HG03103 (cell line): ENCODE measurements around the gene TSN.

Experiments
- ATAC-seq: cut with Tn5 transposase; IDR thresholded peaks from one replicate; pipeline ENCODE4 v1.9.1; 2021; ENCODE audit warnings: low read depth; ENCODE audit not compliant: unreplicated experiment

TSN gene

DNA sequence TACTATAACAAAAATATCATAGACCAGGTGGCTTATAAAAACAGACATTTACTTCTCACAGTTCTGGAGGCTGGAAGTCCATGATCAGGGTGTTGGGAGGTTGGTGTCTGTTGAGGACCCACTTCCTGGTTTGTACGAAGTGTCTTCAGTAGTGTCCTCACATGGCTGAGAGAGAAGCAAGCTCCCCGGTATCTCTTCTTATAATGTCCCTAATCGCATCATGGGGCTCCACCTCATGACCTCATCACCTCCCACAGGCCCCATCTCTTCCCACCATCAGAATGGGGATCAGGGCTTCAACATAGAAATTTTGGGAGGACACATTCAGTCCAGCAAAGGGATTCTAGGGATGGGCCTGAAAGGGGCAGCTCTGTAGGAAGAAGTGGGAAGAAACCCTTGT, 14.0 kb upstream of the TSN start:
- ATAC-seq = no peak

DNA sequence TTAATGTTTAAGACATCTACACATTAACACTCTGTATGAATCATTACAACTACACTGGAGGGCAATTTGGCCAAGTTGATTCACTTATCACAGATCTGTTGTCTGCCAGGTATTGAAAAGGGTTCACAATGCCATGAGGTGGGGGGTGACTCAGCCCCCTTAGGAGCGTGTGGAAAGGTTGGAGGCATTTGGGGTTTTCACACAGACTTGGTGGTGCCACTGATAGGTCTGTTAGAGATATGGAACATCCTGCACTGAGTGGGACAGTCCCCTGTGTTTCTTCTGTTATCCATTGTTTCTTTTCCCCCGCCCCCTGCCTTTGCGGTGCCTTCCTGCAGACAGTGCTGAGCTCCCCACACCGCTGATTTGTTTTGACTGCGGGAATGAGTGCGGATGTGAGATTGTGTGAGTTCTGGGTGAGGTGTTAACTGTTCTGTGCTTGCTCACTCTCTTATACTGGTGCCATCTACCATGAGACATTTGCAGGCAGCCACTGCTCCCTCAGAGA, 9.3 kb upstream of the TSN start:
- no peak for ATAC-seq

- ATAC-seq = no peak
These were observed 7.2 kb upstream of the TSN start for GRCh38 chr2:121748202-121748601.

DNA sequence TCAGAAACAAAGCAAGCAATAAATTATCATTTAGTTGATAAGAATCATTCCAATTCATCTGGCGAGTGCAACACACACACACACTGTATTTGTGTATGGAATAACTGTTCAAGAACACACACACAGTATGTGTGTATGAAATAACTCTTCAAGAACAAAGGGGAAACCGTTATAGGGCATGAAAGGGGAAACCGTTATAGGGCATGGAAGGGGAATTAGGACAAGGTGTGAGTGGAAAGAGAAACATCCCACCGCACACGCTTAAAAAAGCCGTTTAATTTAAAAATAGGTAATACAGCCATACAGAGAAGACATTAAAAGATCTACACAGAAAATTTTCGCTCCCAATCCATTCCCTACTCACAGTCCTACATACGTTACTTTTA, 607 bp upstream of the TSN start:
- no peak for ATAC-seq

DNA sequence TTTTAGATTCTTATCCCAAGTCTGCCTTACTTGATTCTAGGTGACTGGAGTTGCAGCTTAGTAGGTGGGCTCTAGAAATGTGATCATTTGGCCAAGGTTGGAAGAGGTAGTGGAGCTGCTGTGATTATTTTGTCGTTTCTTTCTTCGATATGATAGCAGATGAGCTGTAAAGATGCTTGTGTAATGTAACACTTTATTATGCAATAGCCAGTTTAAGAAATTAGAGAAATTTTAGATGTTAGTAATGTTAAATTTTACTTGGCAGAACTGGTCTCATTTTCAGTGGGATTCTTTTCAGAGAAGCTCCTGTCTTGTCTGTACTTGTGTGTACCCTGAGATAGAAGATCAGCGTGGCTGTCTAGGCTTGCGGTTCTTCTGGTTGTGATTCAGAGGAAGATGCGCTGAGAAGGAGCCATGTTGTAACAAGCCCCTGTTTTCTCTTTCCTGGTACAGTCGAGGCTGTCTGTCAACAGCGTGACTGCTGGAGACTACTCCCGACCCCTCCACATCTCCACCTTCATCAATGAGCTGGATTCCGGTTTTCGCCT, 9.3 kb downstream of the TSN start:
- ATAC-seq = no peak

- ATAC-seq = no peak
These were observed 11.2 kb downstream of the TSN start for GRCh38 chr2:121766624-121767023.

- no peak for ATAC-seq
These were observed 12.8 kb downstream of the TSN start for GRCh38 chr2:121768143-121768755.

GRCh38 chr2:121771976-121772742, 16.7 kb downstream of the TSN start:
- ATAC-seq = no peak

GRCh38 chr2:121774235-121774634, 18.8 kb downstream of the TSN start:
- ATAC-seq = no peak

DNA sequence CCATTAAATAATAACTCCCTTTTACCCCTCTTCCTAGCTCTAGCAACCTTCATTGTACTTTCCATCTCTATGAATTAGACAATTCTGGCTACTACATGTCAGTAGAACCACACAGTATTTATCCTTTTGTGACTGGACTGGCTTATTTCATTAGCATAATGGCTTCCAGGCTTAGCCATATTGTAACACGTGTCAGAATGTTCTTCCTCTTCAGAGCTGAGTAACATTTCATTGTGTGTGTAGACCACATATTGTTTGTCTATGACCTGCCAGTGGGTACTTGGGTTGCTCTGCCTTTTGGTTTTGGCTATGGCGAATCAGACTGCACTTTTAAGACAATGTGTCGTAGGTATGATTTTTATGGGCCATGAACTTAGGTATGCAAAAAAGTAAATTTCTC, 20.9 kb downstream of the TSN start:
- ATAC-seq = no peak

GRCh38 chr2:121776885-121777698, 21.6 kb downstream of the TSN start:
- ATAC-seq = no peak

DNA sequence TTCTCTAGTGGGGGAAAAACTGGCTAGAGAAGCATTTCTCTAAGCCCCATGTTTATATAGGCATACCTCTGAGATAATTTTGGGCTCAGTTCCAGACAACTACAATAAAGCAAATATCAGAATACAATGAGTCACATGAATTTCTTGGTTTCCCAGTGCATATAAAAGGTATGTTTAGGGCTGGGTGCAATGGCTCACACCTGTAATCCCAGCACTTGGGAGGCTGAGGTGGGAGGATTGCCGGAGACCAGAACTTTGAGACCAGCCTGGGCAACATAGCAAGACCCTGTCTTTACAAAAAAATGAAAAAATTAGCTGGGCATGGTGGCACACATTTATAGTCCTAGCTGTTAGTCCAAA, 22.2 kb downstream of the TSN start:
- ATAC-seq = no peak

- no peak for ATAC-seq
These were observed 23.5 kb downstream of the TSN start for GRCh38 chr2:121778741-121779487.

DNA sequence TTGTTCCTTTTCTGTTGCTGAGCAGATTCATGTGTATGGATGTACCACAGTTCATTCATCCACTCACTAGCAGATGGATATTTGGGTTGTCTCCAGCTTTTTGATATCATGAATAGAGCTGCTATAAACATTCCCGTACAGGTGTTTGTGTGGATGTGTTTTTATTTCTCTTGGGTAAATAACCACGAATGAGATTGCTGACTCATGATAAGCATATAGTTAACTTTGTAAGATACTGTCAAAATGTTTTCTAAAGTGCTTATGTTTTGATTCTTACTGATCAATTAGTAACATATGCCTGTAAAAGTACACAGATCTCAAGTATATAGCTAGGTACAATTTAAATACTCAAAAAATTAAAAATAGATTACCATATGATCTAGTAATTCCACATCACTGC, 27.7 kb downstream of the TSN start:
- ATAC-seq = no peak

DNA sequence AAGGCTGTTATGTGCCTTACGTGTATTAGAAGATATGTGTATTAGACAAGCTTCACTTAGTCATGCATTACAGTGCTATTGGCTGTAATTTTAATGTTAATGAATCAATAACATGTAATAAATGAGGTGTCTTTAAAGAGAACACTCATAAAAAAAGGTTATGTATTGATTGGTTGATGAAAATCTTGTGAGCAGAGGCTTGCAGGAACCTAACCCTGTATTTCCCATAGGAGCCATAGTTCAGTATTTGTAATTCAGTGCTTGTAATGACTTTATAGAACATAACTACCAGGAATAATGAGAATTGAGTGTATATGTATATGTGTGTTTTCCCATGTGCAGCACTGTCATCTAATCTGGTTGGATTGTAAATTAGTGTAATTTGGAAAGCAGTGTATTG, 33.2 kb downstream of the TSN start:
- ATAC-seq = no peak

GRCh38 chr2:121790276-121790956, 35.0 kb downstream of the TSN start:
- ATAC-seq = no peak

DNA sequence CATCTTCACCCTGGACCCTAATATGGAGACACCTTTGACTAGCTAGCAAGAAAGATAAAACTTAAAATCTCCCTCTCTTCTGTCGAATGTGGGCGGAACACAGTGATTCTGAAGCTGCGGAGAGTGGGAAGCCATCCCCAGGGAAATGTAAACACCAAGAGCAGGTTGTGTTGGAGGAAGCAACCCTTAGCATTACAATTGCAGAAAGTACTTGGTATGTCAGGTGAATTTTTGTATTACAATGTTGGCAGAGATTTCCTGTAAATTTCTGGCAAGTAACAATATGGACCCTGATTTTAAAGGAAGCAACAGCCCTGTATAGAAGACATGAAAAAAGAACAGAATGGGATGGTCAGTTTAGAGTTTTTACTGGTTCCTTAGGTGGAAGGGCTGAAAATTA, 35.8 kb downstream of the TSN start:
- ATAC-seq = no peak

- no peak for ATAC-seq
These were observed 36.4 kb downstream of the TSN start for GRCh38 chr2:121791801-121792221.

DNA sequence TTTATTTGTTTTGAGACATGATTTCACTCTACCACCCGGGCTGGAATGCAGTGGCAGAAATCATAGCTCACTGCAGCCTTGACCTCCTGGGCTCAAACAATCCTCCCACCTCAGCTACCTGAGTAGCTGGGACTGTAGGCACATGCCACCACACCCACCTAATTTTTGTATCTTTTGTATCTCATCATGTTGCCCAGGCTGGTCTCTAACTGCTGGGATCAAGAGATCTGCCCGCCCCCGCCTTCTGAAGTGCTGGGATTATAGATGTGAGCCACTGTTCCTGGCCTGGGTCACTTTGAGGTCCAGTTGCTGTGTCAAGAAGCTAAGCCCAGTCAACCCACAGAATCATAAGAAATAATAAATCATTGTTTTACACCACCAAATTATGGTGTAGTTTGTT, 38.4 kb downstream of the TSN start:
- ATAC-seq = no peak

DNA sequence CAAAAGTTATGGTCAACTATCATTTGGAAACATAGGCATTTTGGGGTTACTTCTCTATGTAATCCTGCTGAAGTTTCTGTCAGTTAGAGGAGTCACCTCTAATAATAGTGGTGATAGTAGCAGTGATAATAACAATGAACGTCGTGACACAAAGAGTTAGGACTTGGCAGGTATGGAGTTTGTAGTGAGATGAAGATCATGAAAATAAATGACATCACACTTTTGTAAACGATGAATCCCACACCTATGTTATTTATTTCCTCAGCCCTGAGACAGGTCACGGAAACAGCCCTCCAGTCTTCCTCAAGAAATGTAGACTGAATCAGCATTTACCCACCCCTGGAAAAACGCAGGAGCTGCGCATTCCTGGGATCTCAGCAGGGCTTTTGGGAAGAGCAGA, 38.8 kb downstream of the TSN start:
- ATAC-seq = no peak
